Measurements from ENCODE around the gene ATP6V0E2.

- TF ChIP-seq CTCF (IDR thresholded peaks at IDR 0.05), result no peak
- no peak for TF ChIP-seq POLR2A (IDR thresholded peaks at IDR 0.05)
Observed at GRCh38 chr7:149826344-149827088, 47.3 kb upstream of the ATP6V0E2 start.

Data from right lobe of liver (tissue), 4 donors.